PC-3 (cell line): Measurements from ENCODE around the gene LIN28B. TPM values are rescaled to one million over a fixed set of nuclear protein-coding genes. Genes with fewer than 3 reads are reported as not detected.

Source experiments
- ATAC-seq: fragments of 200-7000 bp; cut with Tn5 transposase; 2 replicates; pipeline ENCODE4 v1.9.1; 2020; ENCODE audit warnings: mild to moderate bottlenecking, moderate library complexity
- BruUV-seq: library from RNA; stranded (reverse); fragments of 400-500 nt; replicated peaks from 2 replicates; lab custom pipeline; 2021; lab: Mats Ljungman, UMichigan
- CTCF ChIA-PET: fragments of 300-600 bp; sonication (Branson Sonifier 250); formaldehyde crosslinking; loops from one replicate; lab custom pipeline; 2022; ENCODE audit warnings: antibody characterized with exemption; lab: Charles Lee
- POLR2A ChIA-PET: fragments of 300-600 bp; sonication (Branson Sonifier 250); formaldehyde crosslinking; loops from one replicate; lab custom pipeline; 2022; ENCODE audit warnings: antibody characterized with exemption; ENCODE audit not compliant: unreplicated experiment; lab: Charles Lee
- DNase-seq: peaks from one replicate; pipeline ENCODE4 v3.0.0-alpha.2; 2015
- H2AFZ ChIP-seq: fragments of 300-600 bp; sonication (generic); 2 replicates; pipeline ENCODE4 v1.6.0; 2016; ENCODE audit warnings: antibody characterized with exemption, low read length
- H3F3A ChIP-seq: fragments of 300-600 bp; sonication (generic); one replicate; pipeline ENCODE4 v1.6.0; 2017; ENCODE audit warnings: antibody characterized with exemption, low read length, control low read depth, mild to moderate bottlenecking; ENCODE audit not compliant: unreplicated experiment
- H3K27ac ChIP-seq: fragments of 300-600 bp; sonication (generic); 2 replicates; pipeline ENCODE4 v1.5.1; 2016; ENCODE audit warnings: mild to moderate bottlenecking, low read length
- H3K27me3 ChIP-seq: fragments of 300-600 bp; sonication (generic); 2 replicates; pipeline ENCODE4 v1.6.1; 2016; ENCODE audit warnings: low read length, mixed read lengths
- H3K36me3 ChIP-seq: fragments of 300-600 bp; sonication (generic); 2 replicates; pipeline ENCODE4 v1.6.1; 2016; ENCODE audit warnings: low read depth, mixed run types, low read length, mixed read lengths
- H3K4me1 ChIP-seq: fragments of 300-600 bp; sonication (generic); 2 replicates; pipeline ENCODE4 v1.5.1; 2016; ENCODE audit warnings: low read length; ENCODE audit not compliant: insufficient read depth
- H3K4me2 ChIP-seq: fragments of 300-600 bp; sonication (generic); 2 replicates; pipeline ENCODE4 v1.6.0; 2016; ENCODE audit warnings: low read length
- H3K4me3 ChIP-seq: fragments of 300-600 bp; sonication (generic); 2 replicates; pipeline ENCODE4 v1.5.1; 2016; ENCODE audit warnings: mild to moderate bottlenecking, low read length, mixed read lengths
- H3K79me2 ChIP-seq: fragments of 300-600 bp; sonication (generic); 2 replicates; pipeline ENCODE4 v1.6.1; 2017; ENCODE audit warnings: low read length, mixed read lengths
- H3K9ac ChIP-seq: fragments of 300-600 bp; sonication (generic); 2 replicates; pipeline ENCODE4 v1.6.0; 2016; ENCODE audit warnings: mild to moderate bottlenecking, low read length
- H3K9me2 ChIP-seq: fragments of 300-600 bp; sonication (generic); replicated peaks from 2 replicates; pipeline ENCODE4 v1.6.1; 2016; ENCODE audit warnings: mixed run types, low read length, mixed read lengths
- H3K9me3 ChIP-seq: fragments of 300-600 bp; sonication (generic); 2 replicates; pipeline ENCODE4 v1.6.1; 2016; ENCODE audit warnings: low read length, mixed read lengths
- H4K20me1 ChIP-seq: fragments of 300-600 bp; sonication (generic); 2 replicates; pipeline ENCODE4 v1.6.1; 2016; ENCODE audit warnings: low read length, mixed read lengths
- EZH2 ChIP-seq: fragments of 300-600 bp; sonication (generic); IDR thresholded peaks from one replicate; pipeline ENCODE4 v1.6.1; 2017; ENCODE audit warnings: antibody characterized with exemption, mild to moderate bottlenecking, low read length; ENCODE audit not compliant: unreplicated experiment
- EZH2phosphoT487 ChIP-seq: fragments of 300-600 bp; sonication (generic); IDR thresholded peaks from 2 replicates; pipeline ENCODE4 v1.6.1; 2018; ENCODE audit warnings: mild to moderate bottlenecking, antibody characterized with exemption, low read length, borderline replicate concordance
- intact Hi-C: fragments of 100-400 bp; cut with micrococcal nuclease; formaldehyde crosslinking; loops from 2 replicates; pipeline ENCODE4 v1.9.0; 2023
- total RNA-seq: library from RNA; depleted of rRNA; stranded (reverse); fragments of >200 nt; gene quantifications from 2 replicates; pipeline ENCODE4 v1.2.3, GENCODE V29; 2014
- TF ChIP-seq, protein P1 (sequence below): fragments of 300-600 bp; sonication (generic); conservative IDR thresholded peaks from 2 replicates; pipeline ENCODE4 v1.5.1; 2017; ENCODE audit warnings: antibody characterized with exemption, low read depth, mild to moderate bottlenecking, low read length

The LIN28B gene
- total RNA-seq, 1 experiment from 2014 or later: 0.11 TPM

GRCh38 chr6:105028898-105029297 is 72.0 kb downstream of the LIN28B start:
- no peaks in the 10 kb centered on the region for H3K9me3 ChIP-seq
- H3K27me3 ChIP-seq: no peaks in the 10 kb centered on the region
- no peak overlapping the region for H2AFZ ChIP-seq
- no peak overlapping the region for H3K27ac ChIP-seq
- no peaks in the 10 kb centered on the region for H3K4me1 ChIP-seq
- no peak overlapping the region for H3K4me2 ChIP-seq
- no TSS peak for BruUV-seq
- no peaks in the 10 kb centered on the region for H3F3A ChIP-seq
- H3K9ac ChIP-seq: no peak overlapping the region
- DNase-seq (no peak), ATAC-seq (no peak)
- H3K79me2 ChIP-seq: no peaks in the 10 kb centered on the region
- POLR2A ChIA-PET: no interaction called here
- no peaks in the 10 kb centered on the region for H3K9me2 ChIP-seq
- no peaks in the 10 kb centered on the region for H3K36me3 ChIP-seq
- no peak overlapping the region for H3K4me3 ChIP-seq
- H4K20me1 ChIP-seq: no peaks in the 10 kb centered on the region
- CTCF ChIA-PET: no interaction called here
- intact Hi-C loops: no loop called here
- TF ChIP-seq EZH2phosphoT487 (no peak), EZH2 (no peak)
- TF ChIP-seq, protein P1, sequence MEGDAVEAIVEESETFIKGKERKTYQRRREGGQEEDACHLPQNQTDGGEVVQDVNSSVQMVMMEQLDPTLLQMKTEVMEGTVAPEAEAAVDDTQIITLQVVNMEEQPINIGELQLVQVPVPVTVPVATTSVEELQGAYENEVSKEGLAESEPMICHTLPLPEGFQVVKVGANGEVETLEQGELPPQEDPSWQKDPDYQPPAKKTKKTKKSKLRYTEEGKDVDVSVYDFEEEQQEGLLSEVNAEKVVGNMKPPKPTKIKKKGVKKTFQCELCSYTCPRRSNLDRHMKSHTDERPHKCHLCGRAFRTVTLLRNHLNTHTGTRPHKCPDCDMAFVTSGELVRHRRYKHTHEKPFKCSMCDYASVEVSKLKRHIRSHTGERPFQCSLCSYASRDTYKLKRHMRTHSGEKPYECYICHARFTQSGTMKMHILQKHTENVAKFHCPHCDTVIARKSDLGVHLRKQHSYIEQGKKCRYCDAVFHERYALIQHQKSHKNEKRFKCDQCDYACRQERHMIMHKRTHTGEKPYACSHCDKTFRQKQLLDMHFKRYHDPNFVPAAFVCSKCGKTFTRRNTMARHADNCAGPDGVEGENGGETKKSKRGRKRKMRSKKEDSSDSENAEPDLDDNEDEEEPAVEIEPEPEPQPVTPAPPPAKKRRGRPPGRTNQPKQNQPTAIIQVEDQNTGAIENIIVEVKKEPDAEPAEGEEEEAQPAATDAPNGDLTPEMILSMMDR: no peak

GRCh38 chr6:105029581-105029980 is 72.7 kb downstream of the LIN28B start:
- no peak for DNase-seq
- BruUV-seq: no TSS peak
- intact Hi-C loops: no loop called here

DNA sequence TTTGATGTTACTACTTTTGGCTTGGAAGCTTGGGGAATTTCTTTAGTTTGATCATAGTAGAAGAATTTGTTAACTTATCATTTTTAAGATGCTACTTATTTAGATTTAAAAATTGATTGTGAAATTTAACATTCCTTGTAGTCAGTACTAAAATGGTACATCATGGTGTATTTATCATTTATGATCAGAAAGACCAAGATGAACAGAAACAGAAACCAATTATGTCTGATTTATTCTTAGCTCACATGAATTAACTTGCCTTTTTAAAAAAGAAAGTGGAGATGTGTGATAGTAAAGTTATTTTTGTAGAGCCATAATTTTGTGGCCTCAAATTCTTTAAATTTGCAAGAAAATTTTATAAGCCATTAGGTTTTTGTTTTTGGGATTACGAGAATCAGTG is 77.6 kb downstream of the LIN28B start:
- H3F3A ChIP-seq: no peaks in the 10 kb centered on the region
- no peak overlapping the region for H2AFZ ChIP-seq
- no peak for ATAC-seq
- intact Hi-C loops: no loop called here
- ChIA-PET CTCF (no interaction called here), POLR2A (no interaction called here)
- DNase-seq: no peak
- no peaks in the 10 kb centered on the region for H3K27me3 ChIP-seq
- H3K9me3 ChIP-seq: no peaks in the 10 kb centered on the region
- no peak overlapping the region for H3K9ac ChIP-seq
- H3K4me1 ChIP-seq: no peaks in the 10 kb centered on the region
- H3K4me3 ChIP-seq: no peak overlapping the region
- no peaks in the 10 kb centered on the region for H3K36me3 ChIP-seq
- H3K79me2 ChIP-seq: no peaks in the 10 kb centered on the region
- no peak for TF ChIP-seq EZH2phosphoT487
- TF ChIP-seq, protein P1: no peak
- no TSS peak for BruUV-seq
- no peak overlapping the region for H3K27ac ChIP-seq
- no peak overlapping the region for H3K4me2 ChIP-seq
- no peaks in the 10 kb centered on the region for H4K20me1 ChIP-seq
- H3K9me2 ChIP-seq: no peaks in the 10 kb centered on the region

More at GRCh38 chr6:105029581-105029980, 72.7 kb downstream of the LIN28B start:
- H3K9me2 ChIP-seq: no peaks in the 10 kb centered on the region
- no peak overlapping the region for H3K4me2 ChIP-seq
- no peak for TF ChIP-seq EZH2
- TF ChIP-seq EZH2phosphoT487: no peak
- TF ChIP-seq, protein P1: no peak
- no peak overlapping the region for H3K4me3 ChIP-seq
- no peak overlapping the region for H3K27ac ChIP-seq
- H3K9me3 ChIP-seq: no peaks in the 10 kb centered on the region
- ChIA-PET POLR2A (no interaction called here), CTCF (no interaction called here)
- H3K9ac ChIP-seq: no peak overlapping the region
- no peaks in the 10 kb centered on the region for H3F3A ChIP-seq
- H2AFZ ChIP-seq: no peak overlapping the region
- no peaks in the 10 kb centered on the region for H3K27me3 ChIP-seq
- no peaks in the 10 kb centered on the region for H3K36me3 ChIP-seq
- no peaks in the 10 kb centered on the region for H4K20me1 ChIP-seq
- H3K4me1 ChIP-seq: no peaks in the 10 kb centered on the region
- no peak for ATAC-seq
- H3K79me2 ChIP-seq: no peaks in the 10 kb centered on the region
